Hematopoietic multipotent progenitor cell treated with erythropoietin and hydrocortisone succinate and interleukin-3 and kit ligand, for 6 days (in vitro differentiated cells): ENCODE data around the gene UNC45B.
A peak's percentile ranks its signal among the peaks of the same experiment; 100 is the strongest.
"Not testable (repeated sequence)": the region's sequence is repeated elsewhere in the genome, so short reads cannot be mapped to it uniquely, and the experiment has no call there.

Experiments
- DNase-seq: peaks from one replicate; pipeline ENCODE4 v3.0.0-alpha.2; 2015

UNC45B gene

GRCh38 chr17:35147375-35147905 lies at the start of gene UNC45B:
TSS of gene UNC45B (plus strand) at chr17:35147817. CDS start at chr17:35148264, 447 bp downstream.
- DNase-seq: no peak

DNA sequence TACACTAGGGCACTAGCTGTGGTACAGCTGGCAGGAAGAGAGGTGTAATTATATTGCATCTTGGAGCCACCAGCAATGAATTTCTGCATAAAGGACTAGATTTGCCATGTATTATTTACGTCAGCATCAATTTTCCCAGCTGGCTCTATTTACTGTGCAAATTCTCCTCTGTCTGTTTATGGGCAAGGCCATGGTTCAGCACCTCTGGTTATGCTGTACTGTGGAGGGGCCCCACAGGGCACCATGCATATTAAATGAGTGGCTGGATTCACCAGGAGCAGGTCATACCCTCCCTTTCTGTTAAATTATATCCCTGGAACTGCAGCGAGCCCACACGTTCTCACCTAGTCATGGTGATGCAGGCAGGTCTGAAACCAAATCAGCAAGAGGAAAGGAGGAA lies 47.7 kb upstream of the UNC45B start:
- DNase-seq: no peak

DNA sequence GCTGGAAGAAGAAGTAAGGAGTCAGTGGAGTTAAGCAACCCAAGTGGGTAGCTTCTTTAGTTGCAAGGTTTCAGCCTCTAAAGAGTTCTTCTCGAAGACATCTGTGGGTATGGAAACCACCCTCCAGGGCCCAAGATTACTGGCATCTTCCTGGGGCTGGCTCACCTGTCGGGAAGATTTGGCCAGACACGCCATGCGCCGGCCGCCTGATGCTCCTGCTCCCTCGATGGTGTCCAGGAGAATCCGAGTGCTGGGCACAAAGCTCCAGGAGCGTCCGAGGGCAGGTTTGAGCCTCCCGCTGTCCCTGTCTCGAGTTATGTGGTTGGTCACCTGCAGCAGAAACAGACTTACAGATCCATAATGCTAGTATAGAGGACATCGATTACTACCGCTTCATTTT lies 46.6 kb upstream of the UNC45B start:
- DNase-seq: no peak

DNA sequence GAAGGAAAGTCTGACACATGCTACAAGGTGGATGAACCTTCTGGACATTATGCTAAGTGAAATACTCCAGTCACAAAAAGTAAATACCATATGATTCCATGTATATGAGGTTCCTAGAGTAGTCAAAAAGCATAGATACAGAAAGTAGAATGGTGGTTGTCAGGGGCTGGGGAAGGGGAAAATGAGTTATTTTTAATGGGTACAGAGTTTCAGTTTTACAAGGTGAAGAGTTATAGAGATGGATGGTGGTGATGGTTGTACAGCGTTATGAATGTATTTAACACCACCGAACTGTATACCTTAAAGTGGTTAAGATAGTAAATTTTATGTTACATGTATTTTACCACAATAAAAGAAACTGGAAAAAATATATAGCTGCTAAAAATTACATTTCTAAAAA lies 45.9 kb upstream of the UNC45B start:
- DNase-seq: no peak

GRCh38 chr17:35103271-35103670 lies 44.3 kb upstream of the UNC45B start:
- DNase-seq: no peak

- no peak for DNase-seq
These were observed 42.7 kb upstream of the UNC45B start for GRCh38 chr17:35104844-35105450.

DNA sequence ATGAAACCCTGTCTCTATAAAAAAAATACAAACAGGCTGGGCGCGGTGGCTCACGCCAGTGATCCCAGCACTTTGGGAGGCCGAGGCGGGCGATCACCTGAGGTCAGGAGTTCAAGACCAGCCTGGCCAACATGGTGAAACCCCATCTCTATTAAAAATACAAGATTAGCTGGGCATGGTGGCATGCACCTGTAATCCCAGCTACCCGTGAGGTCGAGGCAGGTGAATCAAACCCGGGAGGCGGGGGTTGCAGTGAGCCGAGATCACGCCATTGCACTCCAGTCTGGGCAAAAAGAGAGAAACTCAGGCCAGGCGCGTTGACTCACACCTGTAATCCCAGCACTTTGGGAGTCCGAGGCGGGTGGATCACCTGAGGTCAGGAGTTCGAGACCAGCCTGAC lies 36.8 kb upstream of the UNC45B start:
- not testable (repeated sequence) for DNase-seq

- DNase-seq: no peak
These were observed 30.8 kb upstream of the UNC45B start for GRCh38 chr17:35116845-35117244.

- DNase-seq: peak; percentile 73
These were observed 29.6 kb upstream of the UNC45B start for GRCh38 chr17:35117984-35118383.

DNA sequence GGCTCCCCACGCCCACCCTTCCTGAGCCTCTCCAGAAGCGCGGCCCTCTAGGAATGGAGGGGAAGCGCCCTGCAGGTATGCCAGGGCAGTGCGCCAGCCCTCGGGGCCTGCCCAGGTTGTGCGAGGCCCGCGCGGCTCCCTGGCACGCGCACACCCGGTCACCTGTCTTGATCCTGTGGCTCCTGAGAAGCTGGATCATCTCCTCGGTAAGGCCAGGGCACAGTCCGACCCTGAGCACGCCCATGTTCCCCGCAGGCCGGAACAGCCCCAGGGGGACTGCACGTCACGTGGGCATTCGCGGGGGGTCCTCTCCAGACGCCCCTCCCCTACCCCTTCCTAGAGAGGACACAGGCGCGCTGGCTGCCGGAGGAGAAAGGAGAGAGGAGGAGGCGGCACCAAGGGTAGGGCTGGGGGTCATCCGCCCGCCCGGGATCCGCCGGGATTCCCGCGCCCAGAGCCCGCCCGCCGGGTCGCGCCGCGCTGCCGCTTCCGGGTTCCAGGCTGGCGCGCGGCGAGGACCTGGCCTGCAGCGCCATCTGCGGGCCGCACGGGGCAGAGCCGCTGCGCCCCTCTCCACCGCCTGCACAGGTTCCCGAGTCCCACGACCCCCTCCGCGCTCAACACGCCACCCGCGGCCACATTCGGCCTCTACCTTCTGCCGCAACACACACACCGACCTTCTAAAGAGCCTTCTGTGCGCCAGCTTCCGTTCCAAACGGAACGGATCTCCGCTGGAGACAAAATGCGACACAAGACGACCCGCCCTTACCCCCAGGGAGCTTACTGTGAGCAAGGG lies 28.0 kb upstream of the UNC45B start, which contains the start of gene RAD51D:
Gene RAD51D (minus strand): TSS at position 491 of the 796 bp plus-strand sequence. CDS start 247 bp downstream, at position 244.
- DNase-seq: peak; percentile 88

DNA sequence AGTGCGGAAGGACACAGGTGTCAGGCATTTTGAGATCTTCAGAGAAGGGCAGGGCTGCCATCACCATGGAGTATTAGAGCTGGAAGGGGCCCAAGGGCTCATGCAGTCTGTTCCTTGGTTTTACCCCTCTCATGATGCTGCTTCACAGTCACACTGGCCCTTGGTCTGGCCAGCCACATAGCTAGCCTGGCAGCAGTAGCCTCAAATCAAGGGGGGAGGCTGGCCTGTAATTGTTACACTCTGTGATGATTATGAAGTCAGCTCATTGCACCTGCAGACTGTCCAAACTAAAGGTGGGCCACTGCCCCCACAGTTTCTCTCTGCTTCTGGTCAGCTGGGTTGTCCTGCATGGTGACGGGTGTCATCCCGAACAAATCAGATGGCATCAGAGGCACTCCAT lies 26.3 kb upstream of the UNC45B start, which contains the start of gene FNDC8:
Gene FNDC8 (plus strand): TSS at position 301 of the 400 bp plus-strand sequence. CDS start 79 bp downstream, at position 380.
- DNase-seq: no peak

- no peak for DNase-seq
These were observed 19.7 kb upstream of the UNC45B start for GRCh38 chr17:35127751-35128514.

- no peak for DNase-seq
These were observed 18.3 kb upstream of the UNC45B start for GRCh38 chr17:35129154-35129972.

GRCh38 chr17:35129973-35130351 lies 17.7 kb upstream of the UNC45B start:
- no peak for DNase-seq

- DNase-seq: no peak
These were observed 17.2 kb upstream of the UNC45B start for GRCh38 chr17:35130392-35130791.

GRCh38 chr17:35132099-35132498 lies 15.5 kb upstream of the UNC45B start:
- DNase-seq: no peak

DNA sequence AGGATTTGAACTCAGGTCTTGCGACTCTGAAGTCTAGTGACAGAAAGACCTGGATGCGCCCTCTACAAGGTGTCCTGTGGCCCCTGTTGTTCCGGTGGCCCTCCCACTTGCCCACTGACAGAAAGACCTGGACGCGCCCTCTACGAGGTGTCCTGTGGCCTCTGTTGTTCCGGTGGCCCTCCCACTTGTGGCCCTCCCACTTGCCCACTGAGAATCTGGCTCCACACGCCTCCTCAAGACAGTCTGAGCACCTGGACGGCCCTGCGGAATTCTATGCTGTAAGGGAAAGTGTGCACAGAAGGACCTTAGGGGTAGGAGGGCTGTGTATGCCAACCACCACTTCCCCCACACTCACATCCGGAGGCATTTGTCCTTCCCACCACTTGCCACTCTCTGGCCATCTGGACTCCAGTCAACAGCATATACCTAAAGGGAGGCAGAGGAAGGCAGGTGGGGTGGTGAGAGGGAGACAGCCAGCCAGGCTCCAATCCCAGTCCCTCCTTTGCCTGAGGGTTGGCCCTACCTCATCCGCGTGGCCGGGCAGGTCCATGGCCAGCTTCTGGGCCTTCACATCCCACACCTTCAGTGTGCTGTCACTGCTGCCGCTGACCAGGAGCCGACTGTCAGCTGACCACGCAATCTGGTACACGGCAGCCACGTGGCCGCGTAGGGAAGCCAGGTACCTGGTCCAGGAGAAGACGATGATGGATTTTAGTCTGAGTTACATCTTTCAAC lies 14.6 kb upstream of the UNC45B start:
- DNase-seq: no peak

DNA sequence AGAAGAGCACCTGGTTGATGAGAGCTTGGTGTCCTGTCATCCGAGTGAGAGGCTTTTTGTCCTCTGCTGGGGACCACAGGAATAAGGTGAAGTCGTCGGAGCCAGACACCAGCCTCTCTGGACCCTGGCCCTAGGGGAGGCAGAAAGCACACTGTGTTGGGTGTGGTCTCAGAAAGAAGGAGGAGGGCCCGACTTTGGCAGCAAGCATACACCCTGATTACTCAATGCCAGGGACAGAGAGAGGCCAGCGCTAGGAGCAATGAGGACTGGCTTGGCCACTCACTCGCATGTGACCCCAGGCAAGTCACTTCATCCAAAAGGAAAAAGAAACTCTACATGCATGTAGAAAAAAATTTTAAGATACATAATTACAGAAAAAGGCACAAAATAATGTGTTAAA lies 12.3 kb upstream of the UNC45B start:
- no peak for DNase-seq

GRCh38 chr17:35138218-35138617 lies 9.4 kb upstream of the UNC45B start:
- no peak for DNase-seq

GRCh38 chr17:35141681-35142466 lies 5.7 kb upstream of the UNC45B start, which contains the start of gene NLE1:
TSS of gene NLE1 (minus strand) at chr17:35142303. CDS start at chr17:35142275, 28 bp downstream.
- DNase-seq: peak; percentile 88

- no peak for DNase-seq
These were observed 5.2 kb upstream of the UNC45B start for GRCh38 chr17:35142467-35142796.
